GM12878 (cell line): Measurements from ENCODE around the gene EPB41L1. TPM values are rescaled to one million over a fixed set of nuclear protein-coding genes. Genes with fewer than 3 reads are reported as not detected.
A peak's percentile ranks its signal among the peaks of the same experiment; 100 is the strongest.

Experiments
- ATAC-seq: fragments of 200-7000 bp; cut with Tn5 transposase; 3 replicates; pipeline ENCODE4 v1.9.1; 2020; ENCODE audit warnings: mild to moderate bottlenecking, moderate library complexity
- BruUV-seq: library from RNA; stranded (reverse); fragments of 400-500 nt; replicated peaks from 2 replicates; lab custom pipeline; 2021; lab: Mats Ljungman, UMichigan
- CTCF ChIA-PET: fragments of 300-600 bp; sonication (Branson Sonifier 250); formaldehyde crosslinking; extraction: SDS; loops from one replicate; lab custom pipeline; 2021; ENCODE audit warnings: inconsistent platforms; lab: Yijun Ruan, JAX
- POLR2A ChIA-PET: fragments of 350-600 bp; formaldehyde crosslinking; extraction: SDS; loops from one replicate; lab custom pipeline; 2021; ENCODE audit warnings: inconsistent platforms; lab: Charles Lee
- RAD21 ChIA-PET: fragments of 300-600 bp; sonication (Branson Sonifier 250); formaldehyde crosslinking; loops from one replicate; lab custom pipeline; 2023; ENCODE audit warnings: antibody characterized with exemption; ENCODE audit not compliant: unreplicated experiment; lab: Charles Lee
- SMC1A ChIA-PET: fragments of 300-600 bp; sonication (Branson Sonifier 250); formaldehyde crosslinking; loops from one replicate; lab custom pipeline; 2023; ENCODE audit not compliant: unreplicated experiment, uncharacterized antibody; lab: Charles Lee
- DNase-seq: peaks from one replicate; pipeline ENCODE4 v3.0.0-alpha.2; 2011; ENCODE audit warnings: low read depth, low spot score
- FAIRE-seq: peaks from 3 replicates; lab custom pipeline; 2011; peaks lifted over from hg19 to GRCh38; lab: Jason Lieb, UNC
- H2AFZ ChIP-seq: 2 replicates; pipeline ENCODE4 v1.6.0; 2011; ENCODE audit warnings: low read depth, low read length, control low read depth; ENCODE audit not compliant: control insufficient read depth
- H3K27ac ChIP-seq: 2 replicates; pipeline ENCODE4 v1.5.1; 2011; ENCODE audit warnings: control low read depth; ENCODE audit not compliant: control insufficient read depth, insufficient read depth
- H3K27me3 ChIP-seq, 2 experiments: replicated peaks in 1 of 2; 2 replicates each; pipeline versions ENCODE4 v1.6.0 to v1.6.1; 2011; ENCODE audit warnings: low read length in 1 of 2; ENCODE audit not compliant: control insufficient read depth in 2 of 2, insufficient read depth in 2 of 2
- H3K36me3 ChIP-seq, 2 experiments: 2 replicates each; pipeline ENCODE4 v1.5.1; 2011; ENCODE audit warnings: low read length in 1 of 2; ENCODE audit not compliant: control insufficient read depth in 2 of 2, insufficient read depth in 2 of 2
- H3K4me1 ChIP-seq: 2 replicates; pipeline ENCODE4 v1.6.1; 2011; ENCODE audit warnings: mild to moderate bottlenecking, low read length, moderate library complexity, mixed read lengths; ENCODE audit not compliant: control insufficient read depth, insufficient read depth
- H3K4me2 ChIP-seq: 2 replicates; pipeline ENCODE4 v1.6.0; 2011; ENCODE audit warnings: control low read depth; ENCODE audit not compliant: control insufficient read depth, insufficient read depth
- H3K4me3 ChIP-seq: fragments of 200-600 bp; sonication (generic); 2 replicates; pipeline ENCODE4 v1.5.1; 2016
- H3K79me2 ChIP-seq: 2 replicates; pipeline ENCODE4 v1.6.0; 2011; ENCODE audit warnings: low read length; ENCODE audit not compliant: control insufficient read depth, insufficient read depth
- H3K9ac ChIP-seq: 2 replicates; pipeline ENCODE4 v1.8.0; 2011; ENCODE audit warnings: low read length, control low read depth, mixed read lengths; ENCODE audit not compliant: control insufficient read depth, insufficient read depth
- H3K9me3 ChIP-seq: replicated peaks from 3 replicates; pipeline ENCODE4 v1.5.1; 2011; ENCODE audit warnings: mild to moderate bottlenecking, low read length; ENCODE audit not compliant: control insufficient read depth, insufficient read depth
- H4K20me1 ChIP-seq: 2 replicates; pipeline ENCODE4 v1.6.0; 2011; ENCODE audit not compliant: control insufficient read depth, insufficient read depth
- ASH2L ChIP-seq: fragments of 300-600, 200-600 bp; sonication (generic); IDR thresholded peaks from 2 replicates; pipeline ENCODE4 v1.6.1; 2017; ENCODE audit warnings: low read depth, mild to moderate bottlenecking, borderline replicate concordance
- EP300 ChIP-seq, 2 experiments: fragments of 150-350 bp in 1 of 2; IDR thresholded peaks; 2 replicates each; pipeline ENCODE4 v1.6.1; 2011 to 2012; ENCODE audit warnings: low read depth in 2 of 2, low read length in 2 of 2, borderline replicate concordance in 1 of 2, improper control_type of control experiment in 1 of 2, inconsistent platforms in 1 of 2; ENCODE audit not compliant: control insufficient read depth in 1 of 2
- SIN3A ChIP-seq: IDR thresholded peaks from 2 replicates; pipeline ENCODE4 v1.6.1; 2012; ENCODE audit warnings: low read depth, low read length, improper control_type of control experiment
- SMAD5 ChIP-seq: IDR thresholded peaks from 2 replicates; pipeline ENCODE4 v1.6.1; 2016; ENCODE audit warnings: antibody characterized with exemption, low read depth
- SUZ12 ChIP-seq: fragments of 200-600 bp; sonication (generic); IDR thresholded peaks from one replicate; pipeline ENCODE4 v1.6.1; 2018; ENCODE audit warnings: antibody characterized with exemption, mild to moderate bottlenecking; ENCODE audit not compliant: unreplicated experiment
- ZBED1 ChIP-seq: IDR thresholded peaks from 2 replicates; pipeline ENCODE4 v1.6.1; 2016; ENCODE audit warnings: borderline replicate concordance
- WGBS: methylation state at CpG from one replicate; pipeline ENCODE4 v1.1.6; 2016; ENCODE audit warnings: low lambda C conversion rate; ENCODE audit not compliant: insufficient replicate concordance, insufficient coverage; ENCODE audit errors: missing lambda C conversion rate; 5-methylcytosine and 5-hydroxymethylcytosine counted together
- in situ Hi-C: fragments of 300-500 bp; cut with MboI; formaldehyde crosslinking; loops from 9 replicates; pipeline ENCODE4 v1.14.3; 2018; ENCODE audit warnings: mixed read lengths
- intact Hi-C: fragments of 100-400 bp; cut with micrococcal nuclease; formaldehyde crosslinking; loops from one replicate; pipeline ENCODE4 v1.14.2; 2022; ENCODE audit not compliant: unreplicated experiment
- polyA plus RNA-seq, 11 experiments: library from polyadenylated mRNA; depleted of rRNA in 4 of 11; unstranded in 6 of 11; stranded (reverse) in 5 of 11; fragments of >200 nt; fragmentation: Nextera tagmentation in 4 of 11; fragmentation: Illumina TruSeq in 1 of 11; extraction: Ambion mirVana in 4 of 11; extraction: Trizol in 1 of 11; gene quantifications; 1 replicate in 1 of 11; 2 replicates in 10 of 11; pipeline versions ENCODE4 v1.2.1 to v1.2.3, GENCODE V29; 2011 to 2016; ENCODE audit warnings: inconsistent platforms in 2 of 11, missing spikeins in 2 of 11, low read depth in 1 of 11
- total RNA-seq, 4 experiments: library from RNA; depleted of rRNA in 3 of 4; stranded (reverse); fragments of >200 nt in 3 of 4; fragmentation: Illumina TruSeq in 1 of 4; extraction: Trizol in 1 of 4; gene quantifications; 2 replicates each; pipeline versions ENCODE4 v1.2.1 to v1.2.3, GENCODE V29; 2013 to 2021
- TF ChIP-seq, protein P1 (sequence below): fragments of 450-650 bp; formaldehyde crosslinking; IDR thresholded peaks from 2 replicates; pipeline ENCODE4 v1.5.0; 2022; ENCODE audit warnings: mild to moderate bottlenecking, missing genetic modification characterization
- TF ChIP-seq, protein P2 (sequence below): fragments of 450-650 bp; IDR thresholded peaks from 2 replicates; pipeline ENCODE4 v1.6.1; 2014; ENCODE audit warnings: mild to moderate bottlenecking
- TF ChIP-seq, protein P3 (sequence below): fragments of 450-650 bp; IDR thresholded peaks from 2 replicates; pipeline ENCODE4 v1.6.1; 2018; ENCODE audit warnings: borderline replicate concordance, mild to moderate bottlenecking; ENCODE audit not compliant: partially characterized antibody
- TF ChIP-seq, protein P4 (sequence below): fragments of 450-650 bp; IDR thresholded peaks from 2 replicates; pipeline ENCODE4 v1.6.1; 2017; ENCODE audit warnings: low read depth, mild to moderate bottlenecking, moderate library complexity

Gene EPB41L1
- total and polyA plus RNA-seq, 10 of the 15 experiments (the other 5 are each of a cell fraction or from before 2014, with no cell fraction given) = 0.08 to 3.2 (median 0.31) TPM

DNA sequence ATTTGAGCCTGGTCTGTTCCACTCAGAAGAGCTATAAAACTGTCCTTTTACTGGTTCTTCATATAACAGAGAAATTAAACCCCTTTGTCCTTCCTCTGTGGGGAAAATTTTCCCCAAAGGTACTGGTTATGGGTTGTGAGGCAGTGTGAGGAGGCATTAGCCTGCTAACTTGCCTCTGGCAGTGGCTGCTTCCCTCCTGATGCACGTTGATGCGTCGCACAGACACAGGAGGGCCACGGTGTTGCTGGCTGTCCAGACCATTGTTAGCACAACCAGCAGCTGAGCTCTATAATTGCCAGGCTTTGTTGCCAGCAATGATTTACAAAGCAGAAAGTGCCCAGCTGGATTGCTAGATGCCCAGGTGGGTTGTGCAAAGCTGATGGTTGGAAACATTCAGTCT lies 91.9 kb downstream of the EPB41L1 start (continued):
- no peak for TF ChIP-seq EP300 (IDR thresholded peaks at IDR 0.05; ENCODE audit: borderline replicate concordance in 1 of 2, control insufficient read depth in 1 of 2, low read depth in 2 of 2, low read length in 2 of 2)

DNA sequence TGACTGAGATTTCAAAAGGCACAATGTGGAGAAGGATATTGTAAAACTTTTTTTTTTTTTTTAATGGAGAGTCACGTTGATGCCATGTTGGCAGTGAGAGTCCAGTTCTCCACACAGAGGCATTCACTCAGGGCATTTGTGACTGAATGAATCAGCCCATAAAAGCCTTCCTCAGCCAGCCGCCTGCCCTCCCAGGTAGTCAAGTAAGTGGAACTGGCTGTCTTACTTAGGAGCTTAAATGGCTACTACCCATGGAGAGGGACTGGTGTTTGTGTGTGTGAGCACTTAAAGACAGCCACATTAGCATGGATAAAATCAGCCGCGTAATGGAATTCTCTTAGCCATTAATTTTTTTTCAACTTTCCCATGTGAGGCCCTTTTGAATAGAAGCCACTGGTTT lies 94.3 kb downstream of the EPB41L1 start:
- 91% methylated on average over 4 of the region's 4 CpGs for WGBS
- CTCF ChIA-PET = interaction anchor here (1.5 kb wide), 1 partner anchor 46 kb away, joined by 4 read pairs; no protein-coding TSS in a partner anchor
- ATAC-seq (no peak), FAIRE-seq (no peak), DNase-seq (no peak)
- Histone ChIP-seq H3K9ac (no peak overlapping the region), H3K9me3 (no peaks in the 10 kb centered on the region), H4K20me1 (0 out of 2 replicates have a peak, but pooled peaks cover 3% of the 10 kb centered on the region), H3K4me3 (no peak overlapping the region), H3K4me1 (no peaks in the 10 kb centered on the region), H3K27ac (no peak overlapping the region), H3K36me3 (peaks cover 19 to 32% of the 10 kb centered on the region in 2 experiments), H3K27me3 (no peaks in the 10 kb centered on the region), H2AFZ (no peak overlapping the region), H3K4me2 (no peak overlapping the region), H3K79me2 (no peaks in the 10 kb centered on the region; the same call in 1 of the 2 replicates)
- TSS peak; percentile 16 for BruUV-seq
- SMC1A ChIA-PET = interaction anchor here (1.5 kb wide), 1 partner anchor 14 kb away, joined by 3 read pairs; no protein-coding TSS in a partner anchor
- POLR2A ChIA-PET = no interaction called here
- intact Hi-C loops (no loop called here), in situ Hi-C loops (no loop called here)
- RAD21 ChIA-PET = no interaction called here
- no peak for TF ChIP-seq ZBED1
- no peak for TF ChIP-seq SIN3A
- no peak for TF ChIP-seq SUZ12
- TF ChIP-seq, protein P1, sequence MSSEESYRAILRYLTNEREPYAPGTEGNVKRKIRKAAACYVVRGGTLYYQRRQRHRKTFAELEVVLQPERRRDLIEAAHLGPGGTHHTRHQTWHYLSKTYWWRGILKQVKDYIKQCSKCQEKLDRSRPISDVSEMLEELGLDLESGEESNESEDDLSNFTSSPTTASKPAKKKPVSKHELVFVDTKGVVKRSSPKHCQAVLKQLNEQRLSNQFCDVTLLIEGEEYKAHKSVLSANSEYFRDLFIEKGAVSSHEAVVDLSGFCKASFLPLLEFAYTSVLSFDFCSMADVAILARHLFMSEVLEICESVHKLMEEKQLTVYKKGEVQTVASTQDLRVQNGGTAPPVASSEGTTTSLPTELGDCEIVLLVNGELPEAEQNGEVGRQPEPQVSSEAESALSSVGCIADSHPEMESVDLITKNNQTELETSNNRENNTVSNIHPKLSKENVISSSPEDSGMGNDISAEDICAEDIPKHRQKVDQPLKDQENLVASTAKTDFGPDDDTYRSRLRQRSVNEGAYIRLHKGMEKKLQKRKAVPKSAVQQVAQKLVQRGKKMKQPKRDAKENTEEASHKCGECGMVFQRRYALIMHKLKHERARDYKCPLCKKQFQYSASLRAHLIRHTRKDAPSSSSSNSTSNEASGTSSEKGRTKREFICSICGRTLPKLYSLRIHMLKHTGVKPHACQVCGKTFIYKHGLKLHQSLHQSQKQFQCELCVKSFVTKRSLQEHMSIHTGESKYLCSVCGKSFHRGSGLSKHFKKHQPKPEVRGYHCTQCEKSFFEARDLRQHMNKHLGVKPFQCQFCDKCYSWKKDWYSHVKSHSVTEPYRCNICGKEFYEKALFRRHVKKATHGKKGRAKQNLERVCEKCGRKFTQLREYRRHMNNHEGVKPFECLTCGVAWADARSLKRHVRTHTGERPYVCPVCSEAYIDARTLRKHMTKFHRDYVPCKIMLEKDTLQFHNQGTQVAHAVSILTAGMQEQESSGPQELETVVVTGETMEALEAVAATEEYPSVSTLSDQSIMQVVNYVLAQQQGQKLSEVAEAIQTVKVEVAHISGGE (CRISPR knock-in tag) = no peak
- TF ChIP-seq, protein P2, sequence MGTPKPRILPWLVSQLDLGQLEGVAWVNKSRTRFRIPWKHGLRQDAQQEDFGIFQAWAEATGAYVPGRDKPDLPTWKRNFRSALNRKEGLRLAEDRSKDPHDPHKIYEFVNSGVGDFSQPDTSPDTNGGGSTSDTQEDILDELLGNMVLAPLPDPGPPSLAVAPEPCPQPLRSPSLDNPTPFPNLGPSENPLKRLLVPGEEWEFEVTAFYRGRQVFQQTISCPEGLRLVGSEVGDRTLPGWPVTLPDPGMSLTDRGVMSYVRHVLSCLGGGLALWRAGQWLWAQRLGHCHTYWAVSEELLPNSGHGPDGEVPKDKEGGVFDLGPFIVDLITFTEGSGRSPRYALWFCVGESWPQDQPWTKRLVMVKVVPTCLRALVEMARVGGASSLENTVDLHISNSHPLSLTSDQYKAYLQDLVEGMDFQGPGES = no peak
- TF ChIP-seq, protein P3, sequence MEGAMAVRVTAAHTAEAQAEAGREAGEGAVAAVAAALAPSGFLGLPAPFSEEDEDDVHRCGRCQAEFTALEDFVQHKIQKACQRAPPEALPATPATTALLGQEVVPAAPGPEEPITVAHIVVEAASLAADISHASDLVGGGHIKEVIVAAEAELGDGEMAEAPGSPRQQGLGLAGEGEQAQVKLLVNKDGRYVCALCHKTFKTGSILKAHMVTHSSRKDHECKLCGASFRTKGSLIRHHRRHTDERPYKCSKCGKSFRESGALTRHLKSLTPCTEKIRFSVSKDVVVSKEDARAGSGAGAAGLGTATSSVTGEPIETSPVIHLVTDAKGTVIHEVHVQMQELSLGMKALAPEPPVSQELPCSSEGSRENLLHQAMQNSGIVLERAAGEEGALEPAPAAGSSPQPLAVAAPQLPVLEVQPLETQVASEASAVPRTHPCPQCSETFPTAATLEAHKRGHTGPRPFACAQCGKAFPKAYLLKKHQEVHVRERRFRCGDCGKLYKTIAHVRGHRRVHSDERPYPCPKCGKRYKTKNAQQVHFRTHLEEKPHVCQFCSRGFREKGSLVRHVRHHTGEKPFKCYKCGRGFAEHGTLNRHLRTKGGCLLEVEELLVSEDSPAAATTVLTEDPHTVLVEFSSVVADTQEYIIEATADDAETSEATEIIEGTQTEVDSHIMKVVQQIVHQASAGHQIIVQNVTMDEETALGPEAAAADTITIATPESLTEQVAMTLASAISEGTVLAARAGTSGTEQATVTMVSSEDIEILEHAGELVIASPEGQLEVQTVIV = no peak
- no peak for TF ChIP-seq SMAD5
- TF ChIP-seq, protein P4, sequence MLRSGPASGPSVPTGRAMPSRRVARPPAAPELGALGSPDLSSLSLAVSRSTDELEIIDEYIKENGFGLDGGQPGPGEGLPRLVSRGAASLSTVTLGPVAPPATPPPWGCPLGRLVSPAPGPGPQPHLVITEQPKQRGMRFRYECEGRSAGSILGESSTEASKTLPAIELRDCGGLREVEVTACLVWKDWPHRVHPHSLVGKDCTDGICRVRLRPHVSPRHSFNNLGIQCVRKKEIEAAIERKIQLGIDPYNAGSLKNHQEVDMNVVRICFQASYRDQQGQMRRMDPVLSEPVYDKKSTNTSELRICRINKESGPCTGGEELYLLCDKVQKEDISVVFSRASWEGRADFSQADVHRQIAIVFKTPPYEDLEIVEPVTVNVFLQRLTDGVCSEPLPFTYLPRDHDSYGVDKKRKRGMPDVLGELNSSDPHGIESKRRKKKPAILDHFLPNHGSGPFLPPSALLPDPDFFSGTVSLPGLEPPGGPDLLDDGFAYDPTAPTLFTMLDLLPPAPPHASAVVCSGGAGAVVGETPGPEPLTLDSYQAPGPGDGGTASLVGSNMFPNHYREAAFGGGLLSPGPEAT = no peak
- no peak for TF ChIP-seq ASH2L
